Measurements from ENCODE around the gene STK33. TPM values are rescaled to one million over a fixed set of nuclear protein-coding genes. Genes with fewer than 3 reads are reported as not detected.

STK33 gene
- total RNA-seq, 4 donors from 2014 or later, result 0.48 to 2.9 (median 0.56) TPM; not detected in 1

GRCh38 chr11:8373519-8374432 lies 220.3 kb downstream of the STK33 start:
- no peaks in the 10 kb centered on the region for H3K36me3 ChIP-seq
- TF ChIP-seq CTCF (IDR thresholded peaks at IDR 0.05) (no peak), POLR2A (IDR thresholded peaks at IDR 0.05) (no peak)
- H3K9me3 ChIP-seq, result no peaks in the 10 kb centered on the region
- intact Hi-C loops (cut with DNase I), result no loop called here
- DNase-seq, result no peak
- WGBS, 2 donors, result 73 to 84% methylated on average over 9 to 10 of the region's 10 CpGs
- no peak overlapping the region for H3K27ac ChIP-seq
- no peaks in the 10 kb centered on the region for H3K27me3 ChIP-seq
- H3K4me1 ChIP-seq, result no peaks in the 10 kb centered on the region
- H3K4me3 ChIP-seq, result no peak overlapping the region

DNA sequence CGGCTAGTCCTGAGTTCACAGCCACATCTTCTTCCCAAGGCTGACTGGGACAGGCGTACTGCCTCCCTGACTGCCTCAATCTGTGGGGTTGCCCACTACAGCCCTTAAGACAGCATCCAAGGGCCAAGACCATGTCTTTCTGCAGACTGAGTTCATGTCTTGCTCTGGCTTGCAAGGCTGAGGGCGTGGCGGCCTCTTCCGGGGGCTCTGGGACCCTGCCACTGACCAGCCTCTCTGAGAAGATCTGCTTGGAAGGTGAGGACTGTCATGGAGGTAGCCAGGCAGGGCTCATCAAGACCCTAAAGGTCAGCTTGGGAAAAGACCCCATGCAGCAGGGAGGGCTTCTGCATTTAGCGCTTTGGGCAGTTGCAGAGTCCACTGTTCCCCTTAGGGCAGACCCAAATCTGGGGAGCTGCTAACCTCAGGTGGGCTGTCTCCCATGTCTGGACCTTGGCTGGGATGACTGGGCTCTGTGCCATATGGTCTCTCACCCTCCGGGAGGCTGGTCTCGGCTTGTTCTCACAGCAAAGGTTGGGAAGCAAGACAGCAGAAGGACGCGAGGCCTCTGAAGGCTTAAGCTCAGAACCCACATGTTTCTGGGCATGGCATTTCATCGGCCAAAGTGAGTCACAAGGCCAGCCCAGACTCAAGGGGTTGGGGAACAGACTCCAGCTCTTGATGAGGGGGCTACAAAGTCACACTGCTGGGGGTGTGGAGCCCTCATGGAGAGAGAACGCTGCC lies 221.2 kb downstream of the STK33 start:
- H3K9me3 ChIP-seq, result no peaks in the 10 kb centered on the region
- H3K36me3 ChIP-seq, result no peaks in the 10 kb centered on the region
- no peak overlapping the region for H3K27ac ChIP-seq
- 85 to 87% methylated on average over 3 to 5 of the region's 12 CpGs for WGBS, 2 donors
- DNase-seq, result no peak
- no peaks in the 10 kb centered on the region for H3K4me1 ChIP-seq
- no peak overlapping the region for H3K4me3 ChIP-seq
- no peaks in the 10 kb centered on the region for H3K27me3 ChIP-seq
- intact Hi-C loops (cut with DNase I), result no loop called here
- no peak for TF ChIP-seq POLR2A (IDR thresholded peaks at IDR 0.05)
- no peak for TF ChIP-seq CTCF (IDR thresholded peaks at IDR 0.05)

GRCh38 chr11:8371516-8371884 lies 222.5 kb downstream of the STK33 start:
- no peaks in the 10 kb centered on the region for H3K27me3 ChIP-seq
- intact Hi-C loops (cut with DNase I), result no loop called here
- H3K27ac ChIP-seq, result no peak overlapping the region
- no peaks in the 10 kb centered on the region for H3K4me1 ChIP-seq
- no peaks in the 10 kb centered on the region for H3K9me3 ChIP-seq
- H3K4me3 ChIP-seq, result no peak overlapping the region
- no peak for TF ChIP-seq POLR2A (IDR thresholded peaks at IDR 0.05)
- no peak for DNase-seq
- no peaks in the 10 kb centered on the region for H3K36me3 ChIP-seq
- 50 to 67% methylated on average over 1 of the region's 1 CpG for WGBS, 2 donors

GRCh38 chr11:8370812-8371515 lies 223.1 kb downstream of the STK33 start:
- Histone ChIP-seq H3K27ac (no peak overlapping the region), H3K4me1 (no peaks in the 10 kb centered on the region), H3K36me3 (no peaks in the 10 kb centered on the region), H3K27me3 (no peaks in the 10 kb centered on the region), H3K4me3 (no peak overlapping the region), H3K9me3 (no peaks in the 10 kb centered on the region)
- WGBS, 2 donors, result 82 to 83% methylated on average over 7 to 8 of the region's 8 CpGs
- no peak for DNase-seq
- no peak for TF ChIP-seq CTCF (IDR thresholded peaks at IDR 0.05)
- no peak for TF ChIP-seq POLR2A (IDR thresholded peaks at IDR 0.05)
- intact Hi-C loops (cut with DNase I), result no loop called here

DNA sequence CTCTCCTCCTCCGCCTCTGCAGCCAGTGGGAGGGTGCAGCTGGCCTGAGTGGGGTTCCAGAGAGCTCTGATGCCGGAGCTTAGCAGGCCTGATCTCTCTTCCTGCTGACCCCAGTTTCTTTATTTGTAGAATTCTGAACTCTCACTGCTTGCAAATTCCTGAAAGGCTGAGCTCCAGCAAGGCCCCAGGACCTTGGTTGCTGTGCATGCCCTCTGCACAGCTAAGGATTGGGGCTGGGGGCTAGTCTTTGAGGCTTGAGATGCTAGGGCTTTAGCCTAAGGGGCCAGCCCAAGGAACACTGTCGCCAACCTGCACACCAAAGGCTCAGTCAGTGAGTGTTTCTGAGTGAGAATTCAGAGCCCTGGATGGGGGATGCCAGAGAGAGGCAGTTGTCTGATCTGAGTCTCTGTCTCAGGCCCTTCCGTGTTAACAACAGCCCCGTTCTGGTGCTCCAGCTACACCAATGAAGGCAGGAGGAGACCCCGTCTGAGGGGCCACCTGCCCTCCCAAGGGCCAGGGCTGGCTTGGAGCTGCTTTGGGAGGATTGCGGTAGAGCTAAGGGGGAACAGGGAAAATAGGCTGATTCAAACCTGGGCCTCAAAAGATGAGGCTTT lies 224.3 kb downstream of the STK33 start:
- H3K9me3 ChIP-seq, result no peaks in the 10 kb centered on the region
- WGBS, 2 donors, result 61 to 78% methylated on average over 4 to 6 of the region's 7 CpGs
- no peaks in the 10 kb centered on the region for H3K36me3 ChIP-seq
- H3K27me3 ChIP-seq, result no peaks in the 10 kb centered on the region
- no peaks in the 10 kb centered on the region for H3K4me1 ChIP-seq
- no peak overlapping the region for H3K4me3 ChIP-seq
- no peak overlapping the region for H3K27ac ChIP-seq
- intact Hi-C loops (cut with DNase I), result no loop called here
- no peak for DNase-seq
- TF ChIP-seq CTCF (IDR thresholded peaks at IDR 0.05) (no peak), POLR2A (IDR thresholded peaks at IDR 0.05) (no peak)

Measured in esophagus squamous epithelium (tissue), 5 donors.